Measurements from ENCODE around the gene TROAP. TPM values are rescaled to one million over a fixed set of nuclear protein-coding genes. Genes with fewer than 3 reads are reported as not detected.

TROAP gene
- total RNA-seq, 1 donor from 2014 or later = 6.5 TPM

GRCh38 chr12:49284672-49285071 lies 38.4 kb upstream of the TROAP start:
- Mint-ChIP-seq H3K9me3 (ENCODE audit: low read depth) (peaks cover 3% of the 10 kb centered on the region), H3K36me3 (ENCODE audit: low read depth) (peaks cover 2% of the 10 kb centered on the region), H3K4me1 (ENCODE audit: low read depth) (peaks cover 9% of the 10 kb centered on the region), H3K27me3 (ENCODE audit: low read depth) (peaks cover 13% of the 10 kb centered on the region), H3K27ac (ENCODE audit: unreplicated experiment) (no peak overlapping the region), H3K4me3 (ENCODE audit: unreplicated experiment) (no peak overlapping the region)
- no peak for DNase-seq (ENCODE audit: low spot score)
- TF ChIP-seq CTCF (IDR thresholded peaks at IDR 0.05) = no peak

- no peak overlapping the region for H3K27ac Mint-ChIP-seq (ENCODE audit: unreplicated experiment)
- peaks cover 2% of the 10 kb centered on the region for H3K36me3 Mint-ChIP-seq (ENCODE audit: low read depth)
- peaks cover 3% of the 10 kb centered on the region for H3K9me3 Mint-ChIP-seq (ENCODE audit: low read depth)
- DNase-seq (ENCODE audit: low spot score) = peak; percentile 27
- peaks cover 15% of the 10 kb centered on the region for H3K27me3 Mint-ChIP-seq (ENCODE audit: low read depth)
- TF ChIP-seq CTCF (IDR thresholded peaks at IDR 0.05) = no peak
- H3K4me3 Mint-ChIP-seq (ENCODE audit: unreplicated experiment) = no peak overlapping the region
- peaks cover 3% of the 10 kb centered on the region for H3K4me1 Mint-ChIP-seq (ENCODE audit: low read depth)
Observed at GRCh38 chr12:49287876-49288275, 35.2 kb upstream of the TROAP start.

GRCh38 chr12:49288412-49288853 lies 34.6 kb upstream of the TROAP start:
- Mint-ChIP-seq H3K4me3 (ENCODE audit: unreplicated experiment) (no peak overlapping the region), H3K36me3 (ENCODE audit: low read depth) (peaks cover 2% of the 10 kb centered on the region), H3K27me3 (ENCODE audit: low read depth) (peaks cover 15% of the 10 kb centered on the region), H3K27ac (ENCODE audit: unreplicated experiment) (no peak overlapping the region), H3K9me3 (ENCODE audit: low read depth) (peaks cover 3% of the 10 kb centered on the region), H3K4me1 (ENCODE audit: low read depth) (peaks cover 3% of the 10 kb centered on the region)
- peak; percentile 97 for TF ChIP-seq CTCF (IDR thresholded peaks at IDR 0.05)
- peak; percentile 13 for DNase-seq (ENCODE audit: low spot score)

- no peak for TF ChIP-seq CTCF (IDR thresholded peaks at IDR 0.05)
- Mint-ChIP-seq H3K27ac (ENCODE audit: unreplicated experiment) (no peak overlapping the region), H3K27me3 (ENCODE audit: low read depth) (peaks cover 14% of the 10 kb centered on the region)
Observed at GRCh38 chr12:49288922-49289555, 34.0 kb upstream of the TROAP start.

GRCh38 chr12:49292729-49293055 lies 30.4 kb upstream of the TROAP start:
- Mint-ChIP-seq H3K27me3 (ENCODE audit: low read depth) (peaks cover 19% of the 10 kb centered on the region), H3K27ac (ENCODE audit: unreplicated experiment) (no peak overlapping the region), H3K4me1 (ENCODE audit: low read depth) (peaks cover 12% of the 10 kb centered on the region), H3K36me3 (ENCODE audit: low read depth) (no peaks in the 10 kb centered on the region), H3K9me3 (ENCODE audit: low read depth) (no peaks in the 10 kb centered on the region), H3K4me3 (ENCODE audit: unreplicated experiment) (no peak overlapping the region)
- DNase-seq (ENCODE audit: low spot score) = peak; percentile 48
- no peak for TF ChIP-seq CTCF (IDR thresholded peaks at IDR 0.05)

More at GRCh38 chr12:49288922-49289555, 34.0 kb upstream of the TROAP start:
- Mint-ChIP-seq H3K4me3 (ENCODE audit: unreplicated experiment) (no peak overlapping the region), H3K4me1 (ENCODE audit: low read depth) (peaks cover 3% of the 10 kb centered on the region), H3K36me3 (ENCODE audit: low read depth) (peaks cover 2% of the 10 kb centered on the region), H3K9me3 (ENCODE audit: low read depth) (peaks cover 3% of the 10 kb centered on the region)
- DNase-seq (ENCODE audit: low spot score) = peak; percentile 30

Data from chondrocyte (in vitro differentiated cells).